ENCODE measurements around the gene ZNF598. TPM values are rescaled to one million over a fixed set of nuclear protein-coding genes. Genes with fewer than 3 reads are reported as not detected.
A peak's percentile ranks its signal among the peaks of the same experiment; 100 is the strongest.

Gene ZNF598
- total and polyA plus RNA-seq, 8 donors: 26.0 to 93.6 (median 50.8) TPM

DNA sequence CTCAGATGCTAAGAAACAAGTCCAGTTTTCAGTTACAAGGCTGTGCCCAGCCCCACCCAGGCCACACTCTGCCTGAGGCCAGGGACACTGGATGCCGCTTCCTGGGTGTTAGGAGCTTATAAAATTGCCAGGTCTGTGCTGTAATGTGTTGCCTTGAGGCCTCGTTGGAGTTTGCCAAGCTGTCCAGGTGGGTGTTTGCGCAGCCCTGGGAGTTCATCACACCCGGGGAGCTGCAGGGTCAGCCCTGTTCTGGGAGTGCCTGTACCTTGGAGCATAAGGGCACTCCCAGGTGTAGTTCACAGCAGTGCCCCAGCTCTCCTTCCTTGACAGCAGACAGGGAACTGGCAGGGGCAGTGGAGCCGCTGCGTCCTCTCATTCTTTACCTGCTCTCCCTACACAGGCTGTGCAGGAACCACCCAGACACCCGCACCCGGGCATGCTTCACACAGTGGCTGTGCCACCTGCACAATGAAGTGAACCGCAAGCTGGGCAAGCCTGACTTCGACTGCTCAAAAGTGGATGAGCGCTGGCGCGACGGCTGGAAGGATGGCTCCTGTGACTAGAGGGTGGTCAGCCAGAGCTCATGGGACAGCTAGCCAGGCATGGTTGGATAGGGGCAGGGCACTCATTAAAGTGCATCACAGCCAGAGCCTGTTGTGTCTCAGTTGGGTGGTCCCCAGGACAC is 24.0 kb downstream of the ZNF598 start:
- WGBS, 2 donors: 89 to 92% methylated on average over 14 of the region's 14 CpGs
- ATAC-seq (no peak), FAIRE-seq (no peak), DNase-seq (peak in 1 of 6 donors; percentile 67)
- peaks cover 0 to 3% (median 0%) of the 10 kb centered on the region in 4 donors for H3K27me3 ChIP-seq
- H3K36me3 ChIP-seq: peaks cover 0 to 3% (median 0%) of the 10 kb centered on the region in 3 donors
- TF ChIP-seq, protein P1, sequence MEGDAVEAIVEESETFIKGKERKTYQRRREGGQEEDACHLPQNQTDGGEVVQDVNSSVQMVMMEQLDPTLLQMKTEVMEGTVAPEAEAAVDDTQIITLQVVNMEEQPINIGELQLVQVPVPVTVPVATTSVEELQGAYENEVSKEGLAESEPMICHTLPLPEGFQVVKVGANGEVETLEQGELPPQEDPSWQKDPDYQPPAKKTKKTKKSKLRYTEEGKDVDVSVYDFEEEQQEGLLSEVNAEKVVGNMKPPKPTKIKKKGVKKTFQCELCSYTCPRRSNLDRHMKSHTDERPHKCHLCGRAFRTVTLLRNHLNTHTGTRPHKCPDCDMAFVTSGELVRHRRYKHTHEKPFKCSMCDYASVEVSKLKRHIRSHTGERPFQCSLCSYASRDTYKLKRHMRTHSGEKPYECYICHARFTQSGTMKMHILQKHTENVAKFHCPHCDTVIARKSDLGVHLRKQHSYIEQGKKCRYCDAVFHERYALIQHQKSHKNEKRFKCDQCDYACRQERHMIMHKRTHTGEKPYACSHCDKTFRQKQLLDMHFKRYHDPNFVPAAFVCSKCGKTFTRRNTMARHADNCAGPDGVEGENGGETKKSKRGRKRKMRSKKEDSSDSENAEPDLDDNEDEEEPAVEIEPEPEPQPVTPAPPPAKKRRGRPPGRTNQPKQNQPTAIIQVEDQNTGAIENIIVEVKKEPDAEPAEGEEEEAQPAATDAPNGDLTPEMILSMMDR (IDR thresholded peaks at IDR 0.05): no peak
- H3K4me1 ChIP-seq: peaks cover 11 to 20% (median 16%) of the 10 kb centered on the region in 3 donors
- H3K9me3 ChIP-seq: no peaks in the 10 kb centered on the region
- no peak overlapping the region for H3K27ac ChIP-seq
- H3K4me3 ChIP-seq: no peak overlapping the region
- intact Hi-C loops (cut with DNase I): no loop called here

DNA sequence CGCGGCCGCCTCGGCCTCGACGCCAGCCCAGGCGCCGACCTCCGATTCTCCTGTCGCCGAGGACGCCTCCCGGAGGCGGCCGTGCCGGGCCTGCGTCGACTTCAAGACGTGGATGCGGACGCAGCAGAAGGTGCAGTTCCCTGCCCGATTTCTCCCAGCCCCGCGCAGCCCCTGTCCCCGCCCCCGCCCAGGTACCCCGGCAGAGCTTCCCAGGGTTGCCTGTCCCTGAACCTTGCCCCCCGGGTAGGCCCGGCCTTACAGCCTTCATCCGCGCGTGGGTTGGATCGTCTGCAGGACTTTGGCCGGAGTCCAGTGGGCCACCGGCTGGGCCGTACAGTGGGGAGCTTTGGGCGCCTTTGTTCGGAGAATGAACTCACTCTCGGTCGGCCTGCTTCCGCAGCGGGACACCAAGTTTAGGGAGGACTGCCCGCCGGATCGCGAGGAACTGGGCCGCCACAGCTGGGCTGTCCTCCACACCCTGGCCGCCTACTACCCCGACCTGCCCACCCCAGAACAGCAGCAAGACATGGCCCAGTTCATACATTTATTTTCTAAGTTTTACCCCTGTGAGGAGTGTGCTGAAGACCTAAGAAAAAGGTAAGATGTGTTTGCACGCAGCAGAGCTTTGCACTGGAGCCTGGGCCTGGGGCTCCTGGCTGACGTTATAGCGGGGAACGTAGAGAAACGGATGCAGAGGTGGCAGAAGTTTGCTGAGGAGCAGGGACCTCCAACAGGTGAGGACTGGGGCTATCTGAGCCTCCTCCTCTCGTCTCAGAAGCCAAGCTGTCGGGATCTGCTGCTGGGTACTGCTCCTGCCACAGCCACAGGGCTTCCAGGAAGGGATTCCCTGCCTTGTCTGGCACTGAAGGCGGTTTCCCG is 25.0 kb downstream of the ZNF598 start:
- DNase-seq (peak in 3 of 6 donors; percentile 56 to 82 (median 76)), FAIRE-seq (no peak), ATAC-seq (peak in 1 of 4 donors; percentile 3)
- Histone ChIP-seq H3K27ac (peak overlapping the region; percentile 47 to 78 (median 69)), H3K27me3 (no peaks in the 10 kb centered on the region), H3K36me3 (peaks cover 0 to 3% (median 0%) of the 10 kb centered on the region in 3 donors), H3K4me3 (peak overlapping the region; percentile 84 to 95 (median 94)), H3K9me3 (no peaks in the 10 kb centered on the region), H3K4me1 (peaks cover 7 to 20% (median 16%) of the 10 kb centered on the region in 3 donors)
- TF ChIP-seq, protein P1 (IDR thresholded peaks at IDR 0.05): no peak
- WGBS, 2 donors: 9 to 12% methylated on average over 38 to 58 of the region's 58 CpGs
- intact Hi-C loops (cut with DNase I): no loop called here

DNA sequence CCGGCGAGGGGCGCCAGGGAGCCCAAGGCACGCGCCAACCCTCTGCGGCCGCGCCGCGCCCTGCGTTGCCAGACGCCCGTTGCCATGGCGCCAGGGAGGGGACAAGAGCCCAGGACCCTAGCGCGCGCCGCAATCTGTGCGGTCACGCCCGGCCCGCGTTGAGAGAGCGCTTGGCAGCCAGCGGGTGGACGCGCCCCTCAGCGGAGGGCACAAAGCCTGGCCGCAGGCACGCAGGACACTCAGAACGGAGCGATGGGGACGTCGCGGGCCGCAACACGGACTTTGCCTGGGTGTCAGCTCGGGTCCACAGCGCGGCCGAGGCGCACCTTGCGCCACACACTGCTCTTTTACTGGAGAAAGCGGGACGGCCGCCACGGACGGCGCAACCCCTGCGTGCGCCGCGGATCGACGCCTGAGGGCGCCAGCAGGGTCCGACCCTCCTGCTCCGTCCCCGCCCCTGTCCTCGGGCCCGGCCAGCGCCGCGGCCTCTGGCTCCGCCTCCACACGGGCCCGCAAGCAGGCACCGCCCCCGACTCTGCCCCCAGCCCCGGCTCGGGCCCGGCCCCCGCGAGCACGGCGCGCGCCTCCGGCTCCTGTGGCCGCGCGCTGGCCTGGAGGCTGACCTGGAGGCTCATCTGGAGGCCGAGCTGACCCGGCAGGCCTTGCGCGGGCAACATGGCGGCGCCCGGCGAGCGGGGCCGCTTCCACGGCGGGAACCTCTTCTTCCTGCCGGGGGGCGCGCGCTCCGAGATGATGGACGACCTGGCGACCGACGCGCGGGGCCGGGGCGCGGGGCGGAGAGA is 25.9 kb downstream of the ZNF598 start, which contains the start of gene GFER:
TSS of gene GFER (plus strand) at position 650 of the 803 bp plus-strand sequence. CDS start at position 676, 26 bp downstream.
- TF ChIP-seq, protein P1 (IDR thresholded peaks at IDR 0.05): peak in 1 of 4 donors; percentile 17
- DNase-seq: peak; percentile 89 to 96 (median 94)
- intact Hi-C loops (cut with DNase I): no loop called here
- Histone ChIP-seq H3K4me3 (peak within 1 kb of the TSS; percentile 84 to 95 (median 94)), H3K9me3 (no peaks in the 10 kb centered on the region), H3K36me3 (peaks cover 0 to 3% (median 0%) of the 10 kb centered on the region in 3 donors), H3K4me1 (peaks cover under 1 to 17% (median 12%) of the 10 kb centered on the region in 3 donors), H3K27me3 (no peaks in the 10 kb centered on the region), H3K27ac (peak within 1 kb of the TSS; percentile 47 to 78 (median 69))
- ATAC-seq: peak; percentile 81 to 90 (median 84)
- WGBS, 2 donors: 0 to 1% methylated on average over 82 to 109 of the region's 109 CpGs
- FAIRE-seq: no peak

DNA sequence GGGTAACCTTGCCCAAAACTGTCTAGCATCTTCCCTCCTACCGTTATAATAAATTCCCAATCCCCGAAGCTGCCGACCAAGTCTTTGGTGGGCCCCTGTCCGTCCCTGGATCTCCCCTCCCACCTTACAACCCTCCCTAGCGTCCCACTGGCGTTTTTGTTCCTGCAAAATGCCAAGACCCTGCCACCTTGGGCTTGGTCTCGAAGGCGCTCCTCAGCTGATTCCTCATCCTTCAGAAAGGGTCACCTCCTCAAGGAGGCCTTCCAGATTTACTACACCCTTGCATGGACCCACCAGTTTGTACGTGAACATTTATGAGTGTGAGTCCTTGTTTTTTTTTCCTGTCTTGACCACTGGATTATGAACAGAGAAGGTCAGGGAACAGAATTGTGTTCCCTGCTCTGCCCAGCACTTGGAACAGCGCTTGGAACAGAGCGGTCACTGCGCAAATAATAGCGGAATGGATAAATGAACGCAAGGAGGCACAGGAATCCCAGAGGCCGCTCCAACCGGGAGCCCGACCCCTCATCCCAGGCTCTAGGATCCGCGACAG is 26.6 kb downstream of the ZNF598 start:
- Histone ChIP-seq H3K4me1 (peaks cover 0 to 17% (median 12%) of the 10 kb centered on the region in 3 donors), H3K36me3 (peaks cover 0 to 3% (median 0%) of the 10 kb centered on the region in 3 donors), H3K27me3 (no peaks in the 10 kb centered on the region), H3K27ac (peak overlapping the region in 3 of 4 donors; percentile 47 to 78 (median 68)), H3K4me3 (peak overlapping the region in 3 of 4 donors; percentile 84 to 95 (median 93)), H3K9me3 (no peaks in the 10 kb centered on the region)
- peak in 1 of 6 donors; percentile 39 for DNase-seq
- FAIRE-seq: no peak
- intact Hi-C loops (cut with DNase I): no loop called here
- no peak for ATAC-seq
- TF ChIP-seq, protein P1 (IDR thresholded peaks at IDR 0.05): no peak
- WGBS, 2 donors: 29 to 36% methylated on average over 19 of the region's 19 CpGs
